ENCODE measurements around the gene RSPRY1. TPM values are rescaled to one million over a fixed set of nuclear protein-coding genes. Genes with fewer than 3 reads are reported as not detected.

RSPRY1 gene
- total and polyA plus RNA-seq, 2 of the 8 experiments (the other 6 are each of a cell fraction or from before 2014, with no cell fraction given), result 11.5 to 32.5 TPM

DNA sequence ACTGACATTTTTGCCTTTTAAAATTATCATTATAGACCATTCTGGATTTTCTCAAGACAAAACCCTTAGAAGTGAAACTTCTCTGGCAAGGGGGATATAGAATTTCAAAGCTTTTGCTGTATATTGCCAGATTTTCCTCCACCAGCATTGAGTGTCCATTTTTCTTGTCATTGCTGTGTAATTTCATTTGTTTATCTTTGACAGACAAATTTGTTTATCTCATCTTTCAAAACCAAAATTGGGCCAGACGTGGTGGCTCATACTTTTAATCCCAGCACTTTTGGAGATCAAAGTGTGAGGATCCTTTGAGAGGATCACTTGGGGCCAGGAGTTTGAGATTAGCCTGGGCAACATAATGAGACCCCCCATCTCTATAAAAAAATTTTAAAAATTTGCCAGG is 43.0 kb downstream of the RSPRY1 start:
- no peak for FAIRE-seq
- no peak overlapping the region for H2BK15ac ChIP-seq (ENCODE audit: low read length)
- H3K27me3 ChIP-seq (replicated peaks in 1 of 4; ENCODE audit: control insufficient read depth in 3 of 4, extremely low read depth in 1 of 4, insufficient read depth in 3 of 4, low read length in 3 of 4), result no peaks in the 10 kb centered on the region
- H3K4me2 ChIP-seq (ENCODE audit: insufficient read depth in 1 of 2, low read depth in 2 of 2, low read length in 2 of 2), result no peak overlapping the region
- H3K79me2 ChIP-seq (ENCODE audit: control insufficient read depth in 1 of 2, insufficient read depth in 2 of 2, low read length in 2 of 2), result no peaks in the 10 kb centered on the region
- H4K5ac ChIP-seq (ENCODE audit: insufficient read length, low read depth, low read length), result no peak overlapping the region
- no peak overlapping the region for H3K27ac ChIP-seq (ENCODE audit: low read depth, low read length)
- H3K9ac ChIP-seq (replicated peaks in 1 of 4; ENCODE audit: extremely low read depth in 1 of 4, low read depth in 3 of 4, low read length in 3 of 4), result no peak overlapping the region
- H3K4ac ChIP-seq (replicated peaks; ENCODE audit: insufficient read length, low read depth, low read length), result no peak overlapping the region
- H4K20me1 ChIP-seq (replicated peaks in 1 of 2; ENCODE audit: control insufficient read depth in 1 of 2, insufficient read depth in 2 of 2, low read length in 2 of 2), result no peaks in the 10 kb centered on the region
- no peak overlapping the region for H2AFZ ChIP-seq (ENCODE audit: low read length)
- H3K4me3 ChIP-seq (ENCODE audit: extremely low read depth in 1 of 4, insufficient read depth in 2 of 4, low read depth in 3 of 4, low read length in 4 of 4), result no peak overlapping the region
- H3K14ac ChIP-seq (ENCODE audit: insufficient read length), result no peak overlapping the region
- no peak overlapping the region for H3K18ac ChIP-seq (ENCODE audit: extremely low read depth, low read length)
- no peaks in the 10 kb centered on the region for H3K79me1 ChIP-seq (ENCODE audit: low read depth, low read length)
- H2BK120ac ChIP-seq (replicated peaks; ENCODE audit: low read depth, low read length), result no peak overlapping the region
- H3K4me1 ChIP-seq (replicated peaks in 1 of 4; ENCODE audit: control insufficient read depth in 3 of 4, insufficient read depth in 4 of 4, low read length in 3 of 4), result no peaks in the 10 kb centered on the region
- ChIA-PET CTCF (ENCODE audit: partially characterized antibody) (interaction anchor here (0.8 kb wide), 1 partner anchor 15 kb away, joined by 5 read pairs; no protein-coding TSS in a partner anchor), POLR2A (ENCODE audit: partially characterized antibody) (no interaction called here)
- peaks cover 14 to 43% (median 31%) of the 10 kb centered on the region in 4 experiments; a peak in 7 of 8 replicates for H3K36me3 ChIP-seq (ENCODE audit: control insufficient read depth in 2 of 4, insufficient read depth in 4 of 4, low read length in 3 of 4)
- H2AK5ac ChIP-seq (ENCODE audit: low read depth, low read length), result no peak overlapping the region
- H3K23ac ChIP-seq (ENCODE audit: insufficient read length), result no peak overlapping the region
- no peaks in the 10 kb centered on the region for H3K9me3 ChIP-seq (ENCODE audit: insufficient read depth in 2 of 2, low read depth in 1 of 2, low read length in 1 of 2)
- no peak overlapping the region for H3K56ac ChIP-seq (replicated peaks; ENCODE audit: insufficient read length, low read depth, low read length)
- DNase-seq (ENCODE audit: low read depth in 1 of 2, low spot score in 2 of 2), result no peak
- no peak overlapping the region for H2BK20ac ChIP-seq (ENCODE audit: low read length)
- peaks cover 2% of the 10 kb centered on the region for H3K23me2 ChIP-seq (ENCODE audit: low read depth, low read length)
- WGBS, 2 experiments (ENCODE audit: extremely low coverage in 1 of 2, insufficient coverage in 1 of 2, insufficient read length in 1 of 2, insufficient replicate concordance in 2 of 2, low coverage in 1 of 2, low lambda C conversion rate in 2 of 2, missing lambda C conversion rate in 1 of 2), result 86% methylated on average over 1 of the region's 1 CpG; no CpG with 5 or more reads in 1 of the 2 experiments
- H4K8ac ChIP-seq (ENCODE audit: extremely low read depth, insufficient read depth, low read length), result no peak overlapping the region
- no peak overlapping the region for H2BK5ac ChIP-seq (ENCODE audit: low read depth, low read length)
- no peak overlapping the region for H4K91ac ChIP-seq (replicated peaks; ENCODE audit: insufficient read length, low read length)
- H2BK12ac ChIP-seq (ENCODE audit: low read depth, low read length), result no peak overlapping the region
- TF ChIP-seq BACH1 (IDR thresholded peaks at IDR 0.05; ENCODE audit: low read length) (no peak), USF2 (IDR thresholded peaks at IDR 0.05; ENCODE audit: low read length) (no peak), SIN3A (conservative IDR thresholded peaks at IDR 0.05 in 1 of 2, IDR thresholded peaks at IDR 0.05 in 1 of 2; ENCODE audit: low read depth in 1 of 2, low read length in 2 of 2) (no peak), E2F6 (IDR thresholded peaks at IDR 0.05) (no peak), CEBPB (IDR thresholded peaks at IDR 0.05; ENCODE audit: low read depth, low read length) (no peak), RBBP5 (IDR thresholded peaks at IDR 0.05; ENCODE audit: borderline replicate concordance, low read depth, low read length) (no peak), CBX5 (IDR thresholded peaks at IDR 0.05; ENCODE audit: low read depth, low read length) (no peak)
- TF ChIP-seq, protein P1, sequence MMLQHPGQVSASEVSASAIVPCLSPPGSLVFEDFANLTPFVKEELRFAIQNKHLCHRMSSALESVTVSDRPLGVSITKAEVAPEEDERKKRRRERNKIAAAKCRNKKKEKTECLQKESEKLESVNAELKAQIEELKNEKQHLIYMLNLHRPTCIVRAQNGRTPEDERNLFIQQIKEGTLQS (IDR thresholded peaks at IDR 0.05; ENCODE audit: insufficient read depth, low read depth, low read length), result no peak

Measured in H1 (cell line).